C4-2B (cell line): Measurements from ENCODE around the gene TK2.

Experiments
- H3K27ac ChIP-seq: fragments of 450-650 bp; 2 replicates; pipeline ENCODE4 v1.5.1; 2017
- ZFX ChIP-seq: fragments of 450-650 bp; IDR thresholded peaks from 2 replicates; pipeline ENCODE4 v1.6.1; 2017
- TF ChIP-seq, protein P1 (sequence below): fragments of 450-650 bp; conservative IDR thresholded peaks from 2 replicates; pipeline ENCODE4 v1.5.1; 2017; ENCODE audit warnings: mild to moderate bottlenecking

The TK2 gene

GRCh38 chr16:66458853-66459252 is 91.1 kb downstream of the TK2 start:
- no peak for TF ChIP-seq ZFX
- TF ChIP-seq, protein P1, sequence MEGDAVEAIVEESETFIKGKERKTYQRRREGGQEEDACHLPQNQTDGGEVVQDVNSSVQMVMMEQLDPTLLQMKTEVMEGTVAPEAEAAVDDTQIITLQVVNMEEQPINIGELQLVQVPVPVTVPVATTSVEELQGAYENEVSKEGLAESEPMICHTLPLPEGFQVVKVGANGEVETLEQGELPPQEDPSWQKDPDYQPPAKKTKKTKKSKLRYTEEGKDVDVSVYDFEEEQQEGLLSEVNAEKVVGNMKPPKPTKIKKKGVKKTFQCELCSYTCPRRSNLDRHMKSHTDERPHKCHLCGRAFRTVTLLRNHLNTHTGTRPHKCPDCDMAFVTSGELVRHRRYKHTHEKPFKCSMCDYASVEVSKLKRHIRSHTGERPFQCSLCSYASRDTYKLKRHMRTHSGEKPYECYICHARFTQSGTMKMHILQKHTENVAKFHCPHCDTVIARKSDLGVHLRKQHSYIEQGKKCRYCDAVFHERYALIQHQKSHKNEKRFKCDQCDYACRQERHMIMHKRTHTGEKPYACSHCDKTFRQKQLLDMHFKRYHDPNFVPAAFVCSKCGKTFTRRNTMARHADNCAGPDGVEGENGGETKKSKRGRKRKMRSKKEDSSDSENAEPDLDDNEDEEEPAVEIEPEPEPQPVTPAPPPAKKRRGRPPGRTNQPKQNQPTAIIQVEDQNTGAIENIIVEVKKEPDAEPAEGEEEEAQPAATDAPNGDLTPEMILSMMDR: no peak
- H3K27ac ChIP-seq: no peak overlapping the region

DNA sequence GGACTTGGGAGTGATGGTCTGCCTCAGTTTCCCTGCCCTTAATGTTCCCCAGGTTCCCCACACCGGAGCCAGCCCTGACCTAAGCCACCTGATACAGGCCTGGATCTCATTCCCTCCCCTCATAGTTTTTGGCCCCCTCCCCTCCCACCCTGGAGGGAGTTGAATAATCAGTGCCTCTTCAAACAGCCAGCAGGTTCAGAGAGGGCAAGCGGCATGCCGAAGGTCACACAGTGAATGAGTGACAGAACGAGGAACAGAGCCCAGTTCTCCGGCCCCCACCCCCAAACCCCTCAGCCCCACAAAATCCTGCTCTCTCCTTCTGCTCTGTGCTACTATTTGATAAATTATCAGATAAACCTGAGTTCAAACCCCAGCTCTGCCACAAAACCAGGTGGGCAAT is 91.6 kb downstream of the TK2 start:
- TF ChIP-seq, protein P1: no peak
- TF ChIP-seq ZFX: no peak
- no peak overlapping the region for H3K27ac ChIP-seq
